ENCODE data around the gene SV2C. TPM values are rescaled to one million over a fixed set of nuclear protein-coding genes. Genes with fewer than 3 reads are reported as not detected.

Gene SV2C
- total RNA-seq, 1 donor from 2014 or later: under 0.01 TPM

GRCh38 chr5:76380346-76381066 lies 297.3 kb downstream of the SV2C start:
- Histone ChIP-seq H3K9ac (ENCODE audit: low read depth in 1 of 3, low read length in 3 of 3) (no peak overlapping the region), H3K4me3 (ENCODE audit: low read length in 3 of 3) (no peak overlapping the region), H3K27me3 (ENCODE audit: control insufficient read depth in 3 of 3, insufficient read depth in 3 of 3, low read length in 3 of 3) (no peaks in the 10 kb centered on the region), H3K27ac (ENCODE audit: low read depth, low read length) (no peak overlapping the region), H3K36me3 (ENCODE audit: control insufficient read depth in 3 of 3, insufficient read depth in 3 of 3, low read length in 3 of 3) (no peaks in the 10 kb centered on the region), H3K9me3 (ENCODE audit: control insufficient read depth in 3 of 3, low read length in 3 of 3) (no peaks in the 10 kb centered on the region), H3K4me1 (ENCODE audit: control insufficient read depth in 3 of 3, insufficient read depth in 3 of 3, low read length in 3 of 3) (no peaks in the 10 kb centered on the region)

- Histone ChIP-seq H3K4me3 (ENCODE audit: low read length in 3 of 3) (no peak overlapping the region), H3K36me3 (ENCODE audit: control insufficient read depth in 3 of 3, insufficient read depth in 3 of 3, low read length in 3 of 3) (no peaks in the 10 kb centered on the region), H3K27ac (ENCODE audit: low read depth, low read length) (no peak overlapping the region), H3K9me3 (ENCODE audit: control insufficient read depth in 3 of 3, low read length in 3 of 3) (no peaks in the 10 kb centered on the region), H3K27me3 (ENCODE audit: control insufficient read depth in 3 of 3, insufficient read depth in 3 of 3, low read length in 3 of 3) (no peaks in the 10 kb centered on the region), H3K4me1 (ENCODE audit: control insufficient read depth in 3 of 3, insufficient read depth in 3 of 3, low read length in 3 of 3) (no peaks in the 10 kb centered on the region), H3K9ac (ENCODE audit: low read depth in 1 of 3, low read length in 3 of 3) (no peak overlapping the region)
These were observed 300.1 kb downstream of the SV2C start for GRCh38 chr5:76383126-76383832.

GRCh38 chr5:76384189-76384588 lies 301.0 kb downstream of the SV2C start:
- Histone ChIP-seq H3K4me1 (ENCODE audit: control insufficient read depth in 3 of 3, insufficient read depth in 3 of 3, low read length in 3 of 3) (no peaks in the 10 kb centered on the region), H3K4me3 (ENCODE audit: low read length in 3 of 3) (no peak overlapping the region), H3K9me3 (ENCODE audit: control insufficient read depth in 3 of 3, low read length in 3 of 3) (no peaks in the 10 kb centered on the region), H3K27ac (ENCODE audit: low read depth, low read length) (no peak overlapping the region), H3K27me3 (ENCODE audit: control insufficient read depth in 3 of 3, insufficient read depth in 3 of 3, low read length in 3 of 3) (no peaks in the 10 kb centered on the region), H3K9ac (ENCODE audit: low read depth in 1 of 3, low read length in 3 of 3) (no peak overlapping the region), H3K36me3 (ENCODE audit: control insufficient read depth in 3 of 3, insufficient read depth in 3 of 3, low read length in 3 of 3) (no peaks in the 10 kb centered on the region)

GRCh38 chr5:76384705-76385104 lies 301.5 kb downstream of the SV2C start:
- Histone ChIP-seq H3K27me3 (ENCODE audit: control insufficient read depth in 3 of 3, insufficient read depth in 3 of 3, low read length in 3 of 3) (peaks cover 0 to 1% (median 0%) of the 10 kb centered on the region in 3 donors), H3K4me1 (ENCODE audit: control insufficient read depth in 3 of 3, insufficient read depth in 3 of 3, low read length in 3 of 3) (no peaks in the 10 kb centered on the region), H3K36me3 (ENCODE audit: control insufficient read depth in 3 of 3, insufficient read depth in 3 of 3, low read length in 3 of 3) (no peaks in the 10 kb centered on the region)

GRCh38 chr5:76385540-76385939 lies 302.4 kb downstream of the SV2C start:
- Histone ChIP-seq H3K27ac (ENCODE audit: low read depth, low read length) (no peak overlapping the region), H3K27me3 (ENCODE audit: control insufficient read depth in 3 of 3, insufficient read depth in 3 of 3, low read length in 3 of 3) (peaks cover 0 to 3% (median 0%) of the 10 kb centered on the region in 3 donors), H3K4me3 (ENCODE audit: low read length in 3 of 3) (no peak overlapping the region), H3K36me3 (ENCODE audit: control insufficient read depth in 3 of 3, insufficient read depth in 3 of 3, low read length in 3 of 3) (no peaks in the 10 kb centered on the region), H3K4me1 (ENCODE audit: control insufficient read depth in 3 of 3, insufficient read depth in 3 of 3, low read length in 3 of 3) (no peaks in the 10 kb centered on the region), H3K9me3 (ENCODE audit: control insufficient read depth in 3 of 3, low read length in 3 of 3) (no peaks in the 10 kb centered on the region), H3K9ac (ENCODE audit: low read depth in 1 of 3, low read length in 3 of 3) (no peak overlapping the region)

More at GRCh38 chr5:76384705-76385104, 301.5 kb downstream of the SV2C start:
- Histone ChIP-seq H3K9ac (ENCODE audit: low read depth in 1 of 3, low read length in 3 of 3) (no peak overlapping the region), H3K27ac (ENCODE audit: low read depth, low read length) (no peak overlapping the region), H3K9me3 (ENCODE audit: control insufficient read depth in 3 of 3, low read length in 3 of 3) (no peaks in the 10 kb centered on the region), H3K4me3 (ENCODE audit: low read length in 3 of 3) (no peak overlapping the region)

GRCh38 chr5:76386360-76386759 lies 303.2 kb downstream of the SV2C start:
- Histone ChIP-seq H3K27me3 (ENCODE audit: control insufficient read depth in 3 of 3, insufficient read depth in 3 of 3, low read length in 3 of 3) (peaks cover 0 to 3% (median 0%) of the 10 kb centered on the region in 3 donors), H3K36me3 (ENCODE audit: control insufficient read depth in 3 of 3, insufficient read depth in 3 of 3, low read length in 3 of 3) (no peaks in the 10 kb centered on the region), H3K9ac (ENCODE audit: low read depth in 1 of 3, low read length in 3 of 3) (no peak overlapping the region), H3K4me3 (ENCODE audit: low read length in 3 of 3) (no peak overlapping the region), H3K27ac (ENCODE audit: low read depth, low read length) (no peak overlapping the region), H3K4me1 (ENCODE audit: control insufficient read depth in 3 of 3, insufficient read depth in 3 of 3, low read length in 3 of 3) (no peaks in the 10 kb centered on the region), H3K9me3 (ENCODE audit: control insufficient read depth in 3 of 3, low read length in 3 of 3) (no peaks in the 10 kb centered on the region)

- no peak overlapping the region for H3K9ac ChIP-seq (ENCODE audit: low read depth in 1 of 3, low read length in 3 of 3)
- no peaks in the 10 kb centered on the region for H3K36me3 ChIP-seq (ENCODE audit: control insufficient read depth in 3 of 3, insufficient read depth in 3 of 3, low read length in 3 of 3)
- H3K9me3 ChIP-seq (ENCODE audit: control insufficient read depth in 3 of 3, low read length in 3 of 3): no peaks in the 10 kb centered on the region
- H3K27me3 ChIP-seq (ENCODE audit: control insufficient read depth in 3 of 3, insufficient read depth in 3 of 3, low read length in 3 of 3): peaks cover 0 to 3% (median 0%) of the 10 kb centered on the region in 3 donors
- no peak overlapping the region for H3K27ac ChIP-seq (ENCODE audit: low read depth, low read length)
- H3K4me1 ChIP-seq (ENCODE audit: control insufficient read depth in 3 of 3, insufficient read depth in 3 of 3, low read length in 3 of 3): no peaks in the 10 kb centered on the region
- no peak overlapping the region for H3K4me3 ChIP-seq (ENCODE audit: low read length in 3 of 3)
These were observed 305.1 kb downstream of the SV2C start for GRCh38 chr5:76388236-76388635.

GRCh38 chr5:76388791-76389512 lies 305.8 kb downstream of the SV2C start:
- no peak overlapping the region for H3K27ac ChIP-seq (ENCODE audit: low read depth, low read length)
- no peak overlapping the region for H3K4me3 ChIP-seq (ENCODE audit: low read length in 3 of 3)
- H3K9ac ChIP-seq (ENCODE audit: low read depth in 1 of 3, low read length in 3 of 3): no peak overlapping the region
- H3K27me3 ChIP-seq (ENCODE audit: control insufficient read depth in 3 of 3, insufficient read depth in 3 of 3, low read length in 3 of 3): peaks cover 0 to 3% (median 0%) of the 10 kb centered on the region in 3 donors
- H3K9me3 ChIP-seq (ENCODE audit: control insufficient read depth in 3 of 3, low read length in 3 of 3): no peaks in the 10 kb centered on the region
- no peaks in the 10 kb centered on the region for H3K36me3 ChIP-seq (ENCODE audit: control insufficient read depth in 3 of 3, insufficient read depth in 3 of 3, low read length in 3 of 3)
- H3K4me1 ChIP-seq (ENCODE audit: control insufficient read depth in 3 of 3, insufficient read depth in 3 of 3, low read length in 3 of 3): no peaks in the 10 kb centered on the region

GRCh38 chr5:76389513-76390154 lies 306.5 kb downstream of the SV2C start:
- no peak overlapping the region for H3K27ac ChIP-seq (ENCODE audit: low read depth, low read length)
- H3K9me3 ChIP-seq (ENCODE audit: control insufficient read depth in 3 of 3, low read length in 3 of 3): no peaks in the 10 kb centered on the region
- peaks cover 0 to 3% (median 0%) of the 10 kb centered on the region in 3 donors for H3K27me3 ChIP-seq (ENCODE audit: control insufficient read depth in 3 of 3, insufficient read depth in 3 of 3, low read length in 3 of 3)
- no peaks in the 10 kb centered on the region for H3K36me3 ChIP-seq (ENCODE audit: control insufficient read depth in 3 of 3, insufficient read depth in 3 of 3, low read length in 3 of 3)
- no peak overlapping the region for H3K4me3 ChIP-seq (ENCODE audit: low read length in 3 of 3)
- H3K4me1 ChIP-seq (ENCODE audit: control insufficient read depth in 3 of 3, insufficient read depth in 3 of 3, low read length in 3 of 3): no peaks in the 10 kb centered on the region
- H3K9ac ChIP-seq (ENCODE audit: low read depth in 1 of 3, low read length in 3 of 3): no peak overlapping the region
